ELF-1 (cell line): Measurements from ENCODE around the gene ACSF2.
"Not testable (repeated sequence)": the region's sequence is repeated elsewhere in the genome, so short reads cannot be mapped to it uniquely, and the experiment has no call there.

Experiments used
- DNase-seq: peaks from one replicate; pipeline ENCODE4 v3.0.0-alpha.2; 2016; ENCODE audit warnings: low read depth, low spot score

ACSF2 gene

GRCh38 chr17:50407921-50408320 is 18.1 kb upstream of the ACSF2 start:
- DNase-seq, result no peak

- DNase-seq, result no peak
Measured at GRCh38 chr17:50412188-50412732, 13.8 kb upstream of the ACSF2 start.

- no peak for DNase-seq
Measured at GRCh38 chr17:50414808-50415207, 11.2 kb upstream of the ACSF2 start.

- DNase-seq, result not testable (repeated sequence)
Measured at GRCh38 chr17:50419577-50419976, 6.4 kb upstream of the ACSF2 start.

- no peak for DNase-seq
Measured at GRCh38 chr17:50420419-50421112, 5.5 kb upstream of the ACSF2 start.

- DNase-seq, result no peak
Measured at GRCh38 chr17:50421308-50422051, 4.5 kb upstream of the ACSF2 start.

- no peak for DNase-seq
Measured at GRCh38 chr17:50422738-50423137, 3.3 kb upstream of the ACSF2 start.

GRCh38 chr17:50423553-50424159 is 2.4 kb upstream of the ACSF2 start:
- DNase-seq, result peak; percentile 37

- DNase-seq, result no peak
Measured at GRCh38 chr17:50424246-50424995, 1.6 kb upstream of the ACSF2 start.

- DNase-seq, result no peak
Measured at GRCh38 chr17:50424996-50425681, 879 bp upstream of the ACSF2 start.

- DNase-seq, result no peak
Measured at GRCh38 chr17:50426472-50426782, 409 bp downstream of the ACSF2 start.

GRCh38 chr17:50426814-50427787 is 1.1 kb downstream of the ACSF2 start:
- peak; percentile 57 for DNase-seq

- DNase-seq, result not testable (repeated sequence)
Measured at GRCh38 chr17:50428126-50428525, 2.1 kb downstream of the ACSF2 start.

GRCh38 chr17:50428831-50429424 is 2.9 kb downstream of the ACSF2 start:
- peak; percentile 80 for DNase-seq

GRCh38 chr17:50429793-50430192 is 3.8 kb downstream of the ACSF2 start:
- peak; percentile 56 for DNase-seq

- peak; percentile 87 for DNase-seq
Measured at GRCh38 chr17:50430821-50431618, 5.0 kb downstream of the ACSF2 start.

- DNase-seq, result no peak
Measured at GRCh38 chr17:50432125-50432762, 6.2 kb downstream of the ACSF2 start.

- DNase-seq, result no peak
Measured at GRCh38 chr17:50437409-50437808, 11.4 kb downstream of the ACSF2 start.
